ENCODE data around the gene ANKRD34B. TPM values are rescaled to one million over a fixed set of nuclear protein-coding genes. Genes with fewer than 3 reads are reported as not detected.

The ANKRD34B gene
- total RNA-seq, 3 donors from 2014 or later (not counting 1 experiment from before 2014, with no cell fraction given): not detected

- TF ChIP-seq CTCF (IDR thresholded peaks at IDR 0.05): no peak
- Mint-ChIP-seq H3K27ac (no peak overlapping the region), H3K4me1 (no peaks in the 10 kb centered on the region), H3K36me3 (no peaks in the 10 kb centered on the region), H3K27me3 (ENCODE audit: low read depth in 2 of 2) (peaks cover 38 to 43% of the 10 kb centered on the region in 2 donors), H3K9me3 (no peaks in the 10 kb centered on the region), H3K4me3 (no peak overlapping the region)
- DNase-seq (no peak), ATAC-seq (no peak)
- no peaks in the 10 kb centered on the region for H3K36me3 ChIP-seq (ENCODE audit: control insufficient read depth, insufficient read depth, low read length)
- WGBS (ENCODE audit: insufficient coverage): 3% methylated on average over 89 of the region's 89 CpGs
- no peaks in the 10 kb centered on the region for H3K9me3 ChIP-seq (ENCODE audit: control insufficient read depth, insufficient read depth, low read length)
- no peak overlapping the region for H3K27ac ChIP-seq (ENCODE audit: low read length)
- intact Hi-C loops (cut with micrococcal nuclease): no loop called here
- peaks cover 25% of the 10 kb centered on the region for H3K27me3 ChIP-seq (ENCODE audit: control insufficient read depth, insufficient read depth, low read length)
- no peak overlapping the region for H3K4me3 ChIP-seq (ENCODE audit: low read length)
- peaks cover 8% of the 10 kb centered on the region for H3K4me1 ChIP-seq (ENCODE audit: control insufficient read depth, insufficient read depth, low read length)
These were observed 757 bp downstream of the ANKRD34B start for GRCh38 chr5:80569086-80569960.

DNA sequence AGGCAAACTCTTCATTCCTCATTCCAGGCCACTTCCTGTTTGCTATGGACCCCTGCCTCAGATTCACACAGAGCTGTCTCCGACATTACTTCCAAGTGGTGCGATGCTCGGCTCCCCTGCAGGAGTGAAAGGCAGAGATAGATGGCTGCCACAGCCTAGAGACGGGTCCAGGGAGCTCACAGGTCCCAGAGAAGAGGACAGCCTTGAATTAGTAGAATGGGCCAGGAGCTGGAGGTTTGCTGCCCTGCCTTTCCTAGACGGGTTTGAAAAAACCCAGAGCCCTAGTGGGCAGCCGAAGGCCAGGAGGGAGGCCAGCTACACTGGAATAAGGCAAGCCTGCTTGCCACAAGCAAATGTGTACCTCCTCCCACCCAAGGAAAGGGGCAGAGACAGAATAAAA, 1.8 kb downstream of the ANKRD34B start:
- no peak overlapping the region for H3K4me3 ChIP-seq (ENCODE audit: low read length)
- Mint-ChIP-seq H3K27me3 (ENCODE audit: low read depth in 2 of 2) (peaks cover 38 to 41% of the 10 kb centered on the region in 2 donors), H3K4me1 (no peaks in the 10 kb centered on the region), H3K27ac (no peak overlapping the region), H3K4me3 (no peak overlapping the region), H3K9me3 (no peaks in the 10 kb centered on the region), H3K36me3 (no peaks in the 10 kb centered on the region)
- ATAC-seq (no peak), DNase-seq (no peak)
- TF ChIP-seq CTCF (IDR thresholded peaks at IDR 0.05): no peak
- H3K27me3 ChIP-seq (ENCODE audit: control insufficient read depth, insufficient read depth, low read length): peaks cover 25% of the 10 kb centered on the region
- H3K36me3 ChIP-seq (ENCODE audit: control insufficient read depth, insufficient read depth, low read length): no peaks in the 10 kb centered on the region
- H3K9me3 ChIP-seq (ENCODE audit: control insufficient read depth, insufficient read depth, low read length): no peaks in the 10 kb centered on the region
- intact Hi-C loops (cut with micrococcal nuclease): no loop called here
- H3K4me1 ChIP-seq (ENCODE audit: control insufficient read depth, insufficient read depth, low read length): peaks cover 8% of the 10 kb centered on the region
- WGBS (ENCODE audit: insufficient coverage): 76% methylated on average over 6 of the region's 6 CpGs
- H3K27ac ChIP-seq (ENCODE audit: low read length): no peak overlapping the region

GRCh38 chr5:80566711-80567259, 3.3 kb downstream of the ANKRD34B start:
- 78% methylated on average over 5 of the region's 5 CpGs for WGBS (ENCODE audit: insufficient coverage)
- Histone ChIP-seq H3K4me3 (ENCODE audit: low read length) (no peak overlapping the region), H3K27ac (ENCODE audit: low read length) (no peak overlapping the region), H3K36me3 (ENCODE audit: control insufficient read depth, insufficient read depth, low read length) (no peaks in the 10 kb centered on the region), H3K4me1 (ENCODE audit: control insufficient read depth, insufficient read depth, low read length) (peaks cover 8% of the 10 kb centered on the region), H3K27me3 (ENCODE audit: control insufficient read depth, insufficient read depth, low read length) (peaks cover 24% of the 10 kb centered on the region), H3K9me3 (ENCODE audit: control insufficient read depth, insufficient read depth, low read length) (no peaks in the 10 kb centered on the region)
- no peak for TF ChIP-seq CTCF (IDR thresholded peaks at IDR 0.05)
- intact Hi-C loops (cut with micrococcal nuclease): no loop called here
- no peaks in the 10 kb centered on the region for H3K36me3 Mint-ChIP-seq
- no peak for DNase-seq
- ATAC-seq: no peak
- H3K27me3 Mint-ChIP-seq (ENCODE audit: low read depth in 2 of 2): peaks cover 37 to 51% of the 10 kb centered on the region in 2 donors
- no peaks in the 10 kb centered on the region for H3K9me3 Mint-ChIP-seq
- H3K4me3 Mint-ChIP-seq: no peak overlapping the region
- H3K4me1 Mint-ChIP-seq: no peaks in the 10 kb centered on the region
- no peak overlapping the region for H3K27ac Mint-ChIP-seq
